Islet precursor cell (in vitro differentiated cells): Measurements from ENCODE around the gene BCL10.

ENCODE experiments used
- DNase-seq: peaks from one replicate; pipeline ENCODE4 v3.0.0-alpha.2; 2018

BCL10 gene

DNA sequence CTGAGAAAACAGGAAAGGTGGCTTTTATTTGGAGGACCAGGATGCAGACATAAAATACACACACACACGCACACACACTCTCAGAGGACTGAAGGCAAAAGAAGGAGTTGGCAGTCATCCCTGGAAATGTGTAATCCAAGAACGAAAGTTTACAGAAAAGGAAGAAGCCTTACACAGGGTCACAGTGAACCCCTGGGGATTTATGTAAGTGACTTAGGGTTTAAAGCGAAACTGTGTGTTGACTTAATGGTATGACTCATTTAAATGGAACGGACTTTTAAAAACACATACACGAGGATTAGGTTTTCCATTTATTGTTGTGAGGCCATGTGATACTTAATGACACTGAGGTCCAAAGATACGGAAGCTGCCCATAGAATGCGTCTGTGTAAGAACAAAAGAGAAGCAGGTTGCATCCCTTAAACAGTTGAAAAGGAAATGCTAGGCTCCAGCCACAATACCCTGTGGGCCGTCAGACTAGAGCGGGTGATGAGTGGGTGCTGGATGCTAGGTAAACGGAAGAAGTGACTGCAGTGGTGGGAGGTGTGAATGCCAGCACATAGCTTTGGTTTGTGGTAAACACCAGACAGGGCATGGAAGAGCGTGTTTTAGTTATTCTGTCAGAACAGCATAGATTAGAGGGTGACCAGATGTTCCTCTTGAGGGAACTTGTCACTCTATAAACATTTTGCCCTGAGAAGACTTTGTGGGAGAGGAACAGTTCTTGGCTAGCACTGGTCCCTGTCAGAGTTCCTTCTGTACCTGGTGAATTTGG lies 21.6 kb upstream of the BCL10 start:
- DNase-seq, result peak; percentile 35

- DNase-seq, result no peak
These were observed 21.1 kb upstream of the BCL10 start for GRCh38 chr1:85297538-85297854.

GRCh38 chr1:85296980-85297379 lies 20.5 kb upstream of the BCL10 start:
- peak; percentile 11 for DNase-seq

- DNase-seq, result no peak
These were observed 19.2 kb upstream of the BCL10 start for GRCh38 chr1:85295654-85296053.

GRCh38 chr1:85295006-85295431 lies 18.6 kb upstream of the BCL10 start:
- no peak for DNase-seq

- no peak for DNase-seq
These were observed 14.4 kb upstream of the BCL10 start for GRCh38 chr1:85290826-85291225.

DNA sequence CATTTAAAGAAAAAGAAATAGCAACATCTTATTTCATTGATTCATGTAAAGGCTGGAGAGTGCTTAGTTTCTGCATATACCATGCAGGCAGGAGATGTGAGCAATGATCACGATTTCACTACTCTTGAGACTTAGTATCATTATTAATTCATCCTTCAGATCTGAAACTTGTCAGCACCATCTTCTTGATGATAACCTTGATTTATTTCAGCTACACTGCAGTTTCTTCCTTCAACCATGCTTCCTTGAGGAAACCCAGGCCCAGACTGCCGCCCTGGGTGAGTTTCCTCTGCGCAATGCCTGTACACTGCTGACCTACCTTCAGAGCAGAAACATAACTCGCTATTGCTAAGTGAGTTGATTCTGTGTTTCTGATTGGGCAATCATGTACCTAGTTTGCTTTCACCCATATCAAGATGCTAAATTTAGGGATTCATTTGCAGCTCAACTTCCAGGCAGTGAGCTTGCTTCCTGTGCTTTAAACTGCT lies 13.5 kb upstream of the BCL10 start:
- no peak for DNase-seq

GRCh38 chr1:85289207-85289847 lies 12.9 kb upstream of the BCL10 start:
- DNase-seq, result peak; percentile 79

DNA sequence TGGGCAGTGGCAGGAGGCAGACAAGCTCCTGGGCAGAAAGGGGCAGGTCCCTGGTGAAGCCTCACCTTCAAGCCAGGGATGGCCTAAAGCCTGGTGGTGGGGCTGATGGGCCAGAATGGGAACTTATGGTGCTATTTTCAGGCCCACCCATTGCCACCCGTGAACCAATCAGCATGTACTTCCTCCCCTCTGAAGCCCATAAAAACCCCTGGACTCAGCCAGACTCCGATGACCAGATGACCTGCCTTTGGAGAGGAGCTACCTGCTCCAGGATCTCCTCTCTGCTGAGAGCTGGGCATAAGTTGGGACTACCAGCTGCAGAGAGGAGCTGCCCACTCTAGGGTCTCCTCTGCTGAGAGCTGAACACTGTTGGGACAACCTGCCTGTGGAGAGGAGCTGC lies 7.8 kb upstream of the BCL10 start:
- DNase-seq, result no peak

DNA sequence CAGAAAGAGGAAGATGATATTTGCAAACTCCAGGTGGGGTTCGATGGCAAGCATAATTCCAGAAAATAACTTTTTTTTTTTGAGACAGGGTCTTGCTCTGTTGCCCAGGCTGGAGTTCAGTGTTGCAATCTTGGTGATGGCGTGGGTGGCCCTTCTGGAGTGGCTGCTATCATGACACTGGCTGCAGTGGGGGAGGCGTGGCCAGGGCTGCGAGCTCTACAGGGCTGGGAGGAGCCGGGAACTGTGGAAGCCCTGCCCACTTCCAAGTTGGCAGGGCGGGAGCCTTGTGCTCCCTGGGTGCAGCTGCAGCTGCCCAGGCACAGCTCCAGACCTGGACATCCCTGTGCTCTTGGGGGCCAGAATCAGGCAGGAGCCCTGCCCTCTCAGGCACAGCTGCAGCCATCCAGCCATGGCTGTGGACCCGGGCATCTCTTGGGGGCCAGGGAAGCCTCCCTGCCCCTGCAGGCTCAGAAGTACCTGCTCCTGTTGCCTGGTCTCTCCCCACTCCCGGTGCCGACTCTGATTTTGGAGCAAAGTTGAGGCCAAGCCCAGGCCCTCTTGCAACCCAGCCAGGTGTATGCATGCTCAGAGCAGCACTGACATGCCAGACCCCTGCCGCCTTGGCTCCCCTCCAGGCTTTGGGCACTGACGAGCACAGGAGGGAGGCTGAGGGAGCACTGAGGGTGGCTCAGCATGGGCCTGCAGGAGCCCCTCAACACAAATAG lies 7.2 kb upstream of the BCL10 start:
- DNase-seq, result no peak

DNA sequence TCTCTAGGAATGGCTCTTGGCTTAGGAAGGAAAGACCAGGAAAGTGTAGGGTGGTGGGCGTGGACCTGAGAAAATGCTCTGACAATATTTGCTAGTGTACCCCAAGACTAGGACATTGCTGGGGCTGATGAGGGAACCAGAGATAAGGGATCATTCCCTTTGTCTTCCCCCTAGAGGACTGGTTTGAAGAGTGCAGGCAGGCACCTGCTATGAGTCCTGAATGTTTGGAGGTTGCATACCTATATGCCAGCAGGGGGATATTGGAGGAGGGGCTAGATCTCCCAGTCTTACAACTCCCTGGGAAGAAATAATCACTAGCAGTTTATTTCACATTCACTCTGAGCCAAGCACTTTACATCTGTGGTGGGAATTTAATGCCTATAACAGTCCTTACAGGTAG lies 6.0 kb upstream of the BCL10 start:
- no peak for DNase-seq

DNA sequence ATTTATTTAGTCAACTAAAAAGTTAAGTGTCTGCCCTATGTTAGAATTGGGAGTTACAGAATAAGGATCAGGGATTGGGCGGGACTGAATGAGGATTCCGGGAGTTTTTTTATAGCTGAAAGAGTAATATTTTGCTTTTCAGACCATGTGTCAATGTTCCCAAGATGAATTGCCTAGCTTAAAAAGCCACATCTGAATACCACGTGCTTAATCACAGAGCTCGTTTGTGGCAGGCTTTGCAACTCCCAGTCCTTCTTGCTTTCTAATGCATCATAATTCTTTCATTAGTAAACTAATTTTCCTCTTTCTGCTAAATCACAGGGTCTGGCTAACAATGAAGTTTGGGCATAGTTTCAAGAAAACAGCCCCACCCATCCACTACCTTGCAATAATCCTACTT lies 4.2 kb upstream of the BCL10 start:
- no peak for DNase-seq

GRCh38 chr1:85279458-85280080 lies 3.1 kb upstream of the BCL10 start:
- no peak for DNase-seq

DNA sequence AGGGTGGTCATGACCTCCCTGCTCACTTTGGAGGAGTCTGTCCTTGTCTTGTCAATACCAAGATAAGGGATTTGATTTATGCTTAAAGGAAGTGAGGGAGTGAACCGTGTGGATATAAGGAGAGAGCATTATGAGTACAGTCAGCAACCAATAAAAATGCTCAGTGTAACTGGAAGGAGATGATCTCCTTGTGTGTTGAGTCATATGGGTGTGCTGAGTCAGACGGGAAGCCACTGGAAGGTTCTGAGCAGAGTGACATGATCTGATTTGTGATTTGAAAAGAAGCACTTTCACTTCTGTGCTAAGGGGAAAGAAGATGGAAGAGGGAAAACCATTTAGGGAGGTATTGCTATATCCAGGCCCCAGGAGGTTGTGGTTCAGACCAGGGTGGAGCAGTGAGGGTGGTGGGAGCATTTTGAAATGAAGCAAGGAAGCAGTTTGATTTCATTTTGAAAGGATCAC lies 2.5 kb upstream of the BCL10 start:
- peak; percentile 75 for DNase-seq

- no peak for DNase-seq
These were observed 1.4 kb upstream of the BCL10 start for GRCh38 chr1:85277802-85278201.

GRCh38 chr1:85276978-85277639 lies 677 bp upstream of the BCL10 start:
- DNase-seq, result no peak

- DNase-seq, result no peak
These were observed 674 bp downstream of the BCL10 start for GRCh38 chr1:85275701-85276214.

DNA sequence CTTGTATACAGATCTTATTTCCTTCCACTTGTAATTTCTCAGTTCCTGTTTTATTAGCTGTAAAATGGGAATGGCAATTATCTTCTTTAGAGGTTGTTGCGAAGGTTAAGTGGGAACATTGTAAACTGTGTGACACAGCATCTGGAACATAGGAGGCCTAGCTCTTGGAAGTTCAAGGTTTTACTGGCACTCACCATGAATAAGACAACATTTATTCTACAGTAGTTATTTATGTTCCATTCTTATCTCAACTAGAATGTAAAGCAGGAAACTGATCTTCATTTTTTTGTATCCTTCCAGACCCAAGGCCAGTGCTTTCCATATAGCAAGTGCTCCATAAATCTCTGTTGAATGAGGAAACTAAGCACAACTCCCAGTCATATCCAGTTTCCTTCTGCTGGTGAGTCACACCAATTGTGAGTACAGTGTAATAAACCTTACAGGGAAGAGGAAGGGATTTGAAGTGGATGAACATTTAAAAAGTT lies 1.4 kb downstream of the BCL10 start:
- no peak for DNase-seq

DNA sequence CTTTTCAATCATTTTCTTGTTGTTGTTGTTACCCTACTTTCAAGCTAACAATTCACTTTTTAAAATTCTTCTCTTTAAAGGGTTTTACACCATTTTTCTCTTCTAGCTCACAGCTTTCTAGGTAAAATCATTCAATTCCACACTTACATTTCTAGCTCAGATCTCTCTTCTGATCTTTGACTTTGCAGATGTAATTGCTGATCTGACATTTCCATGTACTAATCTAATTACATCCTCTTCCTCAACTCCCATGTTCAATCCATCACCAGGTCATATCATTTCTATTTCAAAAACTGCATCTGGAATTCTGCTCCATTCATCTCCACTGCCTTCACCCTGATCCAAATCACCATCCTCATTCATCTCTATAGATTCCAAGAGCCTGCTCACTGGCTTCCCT lies 3.0 kb downstream of the BCL10 start:
- no peak for DNase-seq

- no peak for DNase-seq
These were observed 7.4 kb downstream of the BCL10 start for GRCh38 chr1:85268801-85269585.

DNA sequence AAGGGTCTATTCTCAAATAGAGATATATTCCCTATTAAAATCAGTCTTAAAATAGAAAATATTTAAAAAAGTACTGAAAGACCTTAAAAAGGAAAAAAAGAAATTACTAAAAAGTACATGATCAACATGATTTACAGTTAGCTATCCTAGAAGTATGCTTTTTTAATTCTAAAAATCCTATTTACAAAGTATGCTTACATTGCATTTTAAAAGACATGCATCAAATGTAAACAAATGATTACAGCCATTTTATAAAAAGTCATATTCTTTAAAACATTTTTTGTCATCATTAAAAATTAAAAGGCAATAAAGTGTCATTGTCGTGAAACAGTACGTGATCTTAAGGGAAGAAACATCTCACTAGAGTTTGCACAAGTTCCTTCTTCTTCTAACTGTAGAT lies 9.1 kb downstream of the BCL10 start:
- no peak for DNase-seq

GRCh38 chr1:85264150-85264549 lies 12.3 kb downstream of the BCL10 start:
- no peak for DNase-seq
